ENCODE results near the gene CDC37L1.
"Not testable (repeated sequence)": the region's sequence is repeated elsewhere in the genome, so short reads cannot be mapped to it uniquely, and the experiment has no call there.

Gene CDC37L1

DNA sequence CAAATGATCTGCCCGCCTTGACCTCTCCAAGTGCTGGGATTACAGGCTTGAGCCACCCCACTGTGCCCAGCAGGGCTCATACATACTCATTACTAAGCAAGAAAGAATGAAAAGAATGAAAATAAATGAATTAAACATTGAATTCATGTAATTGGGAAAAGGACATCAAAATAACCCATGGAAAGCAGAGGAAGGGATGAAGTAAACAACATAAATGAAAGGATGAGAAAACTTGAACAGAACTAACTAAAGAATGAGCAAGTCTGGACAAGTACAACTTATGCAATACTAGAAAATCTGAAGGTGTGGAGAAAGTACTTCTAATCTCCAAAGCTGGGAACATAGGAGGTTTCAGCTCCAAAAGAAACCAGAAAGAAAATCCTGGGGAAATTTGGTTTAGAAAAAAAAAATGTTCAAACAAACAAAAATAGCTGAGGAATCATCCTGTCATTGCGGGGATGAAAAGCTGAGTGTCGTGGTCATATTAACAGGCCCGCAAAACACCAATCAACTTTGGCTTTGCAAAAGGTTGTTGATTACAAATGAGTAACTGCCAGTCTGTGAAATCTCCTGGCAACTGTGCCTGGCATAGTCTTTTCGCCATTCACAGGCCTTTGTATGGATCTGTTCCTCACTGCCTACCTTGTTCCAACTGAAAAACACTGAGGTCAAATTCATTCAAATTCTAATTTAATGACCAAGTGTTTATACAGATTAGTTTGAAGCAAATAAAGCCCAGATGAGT lies 63.9 kb downstream of the CDC37L1 start:
- Histone ChIP-seq H3K27me3 (no peaks in the 10 kb centered on the region), H3K4me3 (no peak overlapping the region), H3K9me3 (no peaks in the 10 kb centered on the region), H3K9ac (no peak overlapping the region), H3K4me2 (no peak overlapping the region), H3K27ac (no peak overlapping the region), H3K36me3 (no peaks in the 10 kb centered on the region), H4K20me1 (peaks cover 15% of the 10 kb centered on the region; the same call in 1 of the 2 replicates), H3K4me1 (peaks cover 14% of the 10 kb centered on the region)
- no peak for TF ChIP-seq Cebpa-rat (IDR thresholded peaks at IDR 0.05)

DNA sequence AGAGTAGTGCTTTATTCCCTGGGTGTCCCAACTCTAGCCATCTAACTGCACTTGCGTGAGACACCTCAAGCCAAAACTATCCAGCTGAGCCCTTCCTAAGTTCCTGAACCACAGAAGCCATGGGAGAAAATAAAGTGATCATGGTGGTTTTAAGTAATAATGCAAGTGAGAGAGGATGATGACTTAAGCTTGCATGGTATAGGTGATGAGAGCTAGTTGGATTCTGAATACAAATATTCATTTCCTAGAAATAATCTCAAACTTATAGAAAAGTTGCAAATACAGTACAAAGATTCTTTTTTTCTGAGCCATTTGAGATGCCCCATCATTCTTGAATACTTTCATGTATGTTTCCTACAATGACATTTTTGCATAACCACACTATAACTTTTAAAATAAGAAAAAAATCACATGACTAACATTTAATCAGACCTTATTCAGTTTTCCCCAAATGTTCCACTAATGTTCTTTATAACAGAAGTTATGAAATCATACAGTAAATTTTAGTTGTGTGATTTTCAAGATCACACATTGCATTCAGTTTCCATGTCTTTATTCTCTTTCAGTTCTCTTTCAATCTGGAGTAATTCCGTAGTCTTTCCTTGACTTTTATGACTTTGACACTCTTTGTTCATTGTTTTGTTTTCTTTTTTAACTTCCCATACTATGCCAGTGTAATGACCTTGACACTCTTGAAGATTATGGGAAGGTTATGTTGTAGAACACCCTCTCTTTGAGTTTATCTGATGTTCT lies 67.1 kb downstream of the CDC37L1 start:
- H3K27ac ChIP-seq, result no peak overlapping the region
- no peak overlapping the region for H3K4me3 ChIP-seq
- H3K27me3 ChIP-seq, result no peaks in the 10 kb centered on the region
- no peak overlapping the region for H3K4me2 ChIP-seq
- no peak for TF ChIP-seq Cebpa-rat (IDR thresholded peaks at IDR 0.05)
- H3K36me3 ChIP-seq, result no peaks in the 10 kb centered on the region
- no peaks in the 10 kb centered on the region for H4K20me1 ChIP-seq
- H3K9me3 ChIP-seq, result no peaks in the 10 kb centered on the region
- H3K9ac ChIP-seq, result no peak overlapping the region
- H3K4me1 ChIP-seq, result no peaks in the 10 kb centered on the region

DNA sequence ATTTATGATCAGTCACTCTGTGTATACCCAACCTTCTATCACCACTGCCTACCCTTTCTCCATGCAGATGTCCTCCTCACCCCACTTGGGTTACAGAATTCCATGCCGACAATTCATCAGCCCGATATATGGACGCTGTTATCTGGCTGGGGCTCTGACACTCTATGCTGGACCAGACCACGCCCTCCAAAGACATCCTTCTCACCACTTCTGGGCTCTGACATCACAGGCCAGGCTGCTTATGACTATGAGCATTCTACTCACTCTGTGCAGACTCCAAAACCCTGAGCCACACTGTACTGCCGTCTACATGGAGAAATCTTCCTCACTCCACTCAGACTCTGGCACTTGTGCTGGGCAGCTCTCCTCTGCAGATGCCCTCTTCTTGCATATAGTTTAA lies 69.2 kb downstream of the CDC37L1 start:
- Histone ChIP-seq H3K36me3 (no peaks in the 10 kb centered on the region), H3K9ac (no peak overlapping the region), H3K4me3 (no peak overlapping the region), H3K4me1 (no peaks in the 10 kb centered on the region), H3K27ac (no peak overlapping the region), H3K4me2 (no peak overlapping the region), H3K9me3 (no peaks in the 10 kb centered on the region), H4K20me1 (no peaks in the 10 kb centered on the region), H3K27me3 (no peaks in the 10 kb centered on the region)
- TF ChIP-seq Cebpa-rat (IDR thresholded peaks at IDR 0.05), result no peak

DNA sequence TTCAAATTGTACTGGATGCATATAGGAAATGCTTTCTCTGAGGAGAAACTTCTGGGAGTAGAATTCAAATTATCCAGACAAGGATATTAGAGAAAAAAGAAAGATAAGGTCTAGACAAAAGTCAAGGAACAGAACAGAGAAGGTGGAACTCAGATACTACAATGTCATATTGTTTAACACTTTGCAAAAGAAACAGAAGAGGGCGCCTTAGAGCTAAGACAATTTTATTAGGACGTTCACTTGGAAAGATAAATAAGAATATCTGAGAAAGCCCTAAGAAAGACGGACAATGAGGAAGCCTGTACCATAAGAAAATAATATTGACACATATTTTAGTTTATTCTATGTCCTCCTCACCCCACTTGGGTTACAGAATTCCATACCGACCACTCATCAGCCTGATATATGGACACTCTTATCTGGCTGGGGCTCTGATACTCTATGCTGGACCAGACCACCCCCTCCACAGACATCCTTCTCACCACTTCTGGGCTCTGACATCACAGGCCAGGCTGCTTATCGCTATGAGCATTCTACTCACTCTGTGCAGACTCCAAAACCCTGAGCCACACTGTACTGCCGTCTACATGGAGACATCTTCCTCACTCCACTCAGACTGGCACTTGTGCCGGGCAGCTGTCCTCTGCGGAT lies 70.8 kb downstream of the CDC37L1 start:
- Histone ChIP-seq H3K9ac (no peak overlapping the region), H3K36me3 (no peaks in the 10 kb centered on the region), H3K4me3 (no peak overlapping the region), H4K20me1 (no peaks in the 10 kb centered on the region), H3K27ac (no peak overlapping the region), H3K9me3 (no peaks in the 10 kb centered on the region), H3K4me1 (0 out of 2 replicates have a peak, but pooled peaks cover 1% of the 10 kb centered on the region), H3K27me3 (no peaks in the 10 kb centered on the region), H3K4me2 (no peak overlapping the region)
- TF ChIP-seq Cebpa-rat (IDR thresholded peaks at IDR 0.05), result no peak

DNA sequence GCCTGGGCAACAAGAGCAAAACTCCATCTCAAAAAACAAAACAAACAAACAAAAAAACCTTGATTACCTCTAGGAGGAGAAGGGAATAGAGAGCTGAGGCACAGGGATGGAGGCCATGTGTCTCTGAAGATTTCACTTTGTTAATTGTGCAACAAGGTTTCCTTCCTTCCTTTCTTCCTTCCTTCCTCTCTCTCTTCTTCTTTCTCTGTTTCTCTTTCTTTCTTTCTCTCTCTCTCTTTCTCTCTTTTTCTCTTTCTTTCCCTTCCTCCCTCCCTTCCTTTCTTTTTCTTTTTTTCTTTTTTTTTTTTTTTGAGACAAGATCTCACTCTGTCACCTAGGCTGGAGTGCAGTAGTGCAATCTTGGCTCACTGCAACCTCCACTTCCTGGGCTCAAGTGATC lies 75.2 kb downstream of the CDC37L1 start:
- H3K9ac ChIP-seq, H3K4me1 ChIP-seq, H3K36me3 ChIP-seq, H3K27ac ChIP-seq, H3K27me3 ChIP-seq, H3K9me3 ChIP-seq, H4K20me1 ChIP-seq, H3K4me3 ChIP-seq, H3K4me2 ChIP-seq: not testable (repeated sequence)

DNA sequence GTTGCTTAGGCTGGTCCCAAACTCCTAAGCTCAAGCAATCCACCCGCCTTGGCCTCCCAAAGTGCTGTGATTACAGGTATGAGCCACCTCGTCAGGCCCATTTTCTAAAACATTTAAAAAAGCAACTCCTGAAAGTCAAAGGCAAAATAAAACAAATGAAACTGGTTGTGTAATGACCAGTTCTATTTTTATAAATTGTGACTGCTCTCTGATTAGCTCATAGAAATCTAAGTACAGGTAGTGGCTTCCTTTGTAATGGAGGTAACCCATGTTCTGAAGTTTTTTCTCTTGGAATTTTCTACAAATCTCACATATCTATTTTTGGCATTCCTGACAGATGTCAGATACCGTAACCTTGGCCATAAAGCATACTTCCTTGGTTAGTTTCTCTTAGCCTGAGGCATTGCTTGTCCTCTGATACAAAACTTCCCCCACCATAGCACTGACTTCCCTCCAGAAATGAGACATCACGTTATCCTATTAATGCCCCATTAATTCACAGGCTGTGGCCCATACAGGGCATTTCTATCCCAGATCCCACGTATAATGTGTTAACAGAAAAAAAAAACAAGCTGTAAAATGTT lies 75.7 kb downstream of the CDC37L1 start:
- Histone ChIP-seq H3K9me3 (no peaks in the 10 kb centered on the region), H4K20me1 (no peaks in the 10 kb centered on the region), H3K9ac (no peak overlapping the region), H3K27ac (no peak overlapping the region), H3K36me3 (no peaks in the 10 kb centered on the region), H3K27me3 (no peaks in the 10 kb centered on the region), H3K4me2 (no peak overlapping the region), H3K4me3 (no peak overlapping the region), H3K4me1 (peaks cover 8% of the 10 kb centered on the region; the same call in 1 of the 2 replicates)
- TF ChIP-seq Cebpa-rat (IDR thresholded peaks at IDR 0.05), result no peak

DNA sequence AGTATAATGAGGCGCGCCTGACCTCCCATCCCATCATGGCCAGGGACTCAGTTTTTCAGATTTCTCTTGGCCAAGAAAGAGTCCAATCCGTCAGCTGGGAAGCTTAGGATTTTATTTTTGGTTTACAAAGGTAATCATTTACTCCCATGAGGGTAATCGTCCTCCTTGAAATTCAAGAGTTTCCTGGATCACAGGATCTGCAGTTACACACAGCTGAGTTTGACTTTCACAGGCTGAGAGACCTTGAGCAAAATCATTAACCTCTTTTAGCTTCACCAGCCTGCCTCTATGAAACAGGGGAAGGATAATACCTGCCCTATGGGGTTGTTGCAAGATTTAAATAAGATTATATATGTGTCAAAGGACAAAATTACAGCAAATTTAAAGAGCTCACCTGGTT lies 77.1 kb downstream of the CDC37L1 start:
- Histone ChIP-seq H4K20me1 (no peaks in the 10 kb centered on the region), H3K9ac (no peak overlapping the region), H3K4me2 (no peak overlapping the region), H3K27me3 (no peaks in the 10 kb centered on the region), H3K36me3 (no peaks in the 10 kb centered on the region), H3K9me3 (no peaks in the 10 kb centered on the region), H3K4me3 (no peak overlapping the region), H3K4me1 (peaks cover 8% of the 10 kb centered on the region; the same call in 1 of the 2 replicates), H3K27ac (no peak overlapping the region)
- TF ChIP-seq Cebpa-rat (IDR thresholded peaks at IDR 0.05), result no peak

Measured in BLaER1 (cell line).